IPS-18c (cell line): ENCODE results near the gene GALNT7.

ENCODE experiments used
- H3K4me3 ChIP-seq: 2 replicates; pipeline ENCODE4 v1.7.0; 2013; ENCODE audit warnings: low read depth, mild to moderate bottlenecking, low read length, moderate library complexity; ENCODE audit not compliant: insufficient read depth
- H3K9me3 ChIP-seq: one replicate; pipeline ENCODE4 v1.6.1; 2013; ENCODE audit warnings: mild to moderate bottlenecking, low read length, moderate library complexity; ENCODE audit not compliant: control insufficient read depth, insufficient read depth

The GALNT7 gene

DNA sequence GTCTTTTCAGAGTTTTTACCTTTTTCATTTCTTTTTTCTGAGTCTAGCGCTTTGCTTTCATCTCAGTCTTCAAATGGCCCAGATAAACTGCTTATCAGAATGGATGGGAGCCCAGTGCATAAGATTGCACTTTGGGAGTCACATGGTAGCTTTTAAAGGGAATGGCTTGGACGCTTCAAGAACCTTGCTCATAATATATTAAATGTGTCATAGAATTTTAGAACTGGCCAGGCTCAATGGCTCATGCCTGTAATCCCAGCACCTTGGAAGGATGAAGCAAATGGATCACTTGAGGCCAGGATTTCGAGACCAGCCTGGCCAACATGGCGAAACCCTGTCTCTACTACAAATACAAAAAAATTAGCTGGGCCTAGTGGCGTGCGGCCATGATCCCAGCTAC, 97.1 kb downstream of the GALNT7 start:
- no peak overlapping the region for H3K4me3 ChIP-seq
- no peaks in the 10 kb centered on the region for H3K9me3 ChIP-seq

DNA sequence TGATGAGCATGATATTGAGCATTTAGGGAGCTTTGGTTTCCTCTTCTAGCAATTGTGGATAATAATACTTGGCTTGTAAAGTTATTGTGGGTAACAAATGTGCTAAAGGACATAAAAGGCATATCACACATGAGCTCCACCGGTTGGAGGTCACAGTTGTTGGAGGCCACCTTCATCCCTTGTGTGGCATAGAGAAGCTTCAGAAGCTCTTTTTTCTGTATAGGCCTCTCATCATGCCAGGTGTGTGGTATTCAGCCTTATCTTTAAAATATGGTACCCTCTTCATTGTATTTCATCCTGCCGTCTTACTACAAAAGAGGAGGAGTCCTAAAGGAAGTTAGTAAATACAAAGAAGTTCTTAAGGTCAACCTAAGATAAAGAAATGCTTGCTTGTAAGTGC, 99.1 kb downstream of the GALNT7 start:
- H3K9me3 ChIP-seq, result no peaks in the 10 kb centered on the region
- no peak overlapping the region for H3K4me3 ChIP-seq

DNA sequence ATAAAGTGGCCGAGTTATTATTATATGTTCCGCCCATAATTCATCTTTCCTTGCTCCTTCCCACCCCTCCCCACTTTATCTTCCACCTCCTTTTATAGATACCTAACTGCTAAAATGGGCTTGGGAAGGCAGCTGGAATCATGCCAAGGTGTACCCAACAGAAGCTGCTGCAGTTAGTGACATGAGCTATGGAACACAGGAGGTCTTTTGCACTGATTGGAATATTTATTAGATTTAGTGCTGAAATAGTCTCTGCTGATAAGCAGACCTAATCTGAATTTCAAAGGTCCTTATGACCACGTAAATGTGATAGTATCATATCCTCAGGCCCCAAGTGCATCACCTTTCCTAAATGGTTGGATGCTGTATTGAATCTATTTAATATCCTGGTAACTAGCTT, 100.7 kb downstream of the GALNT7 start:
- H3K9me3 ChIP-seq, result no peaks in the 10 kb centered on the region
- no peak overlapping the region for H3K4me3 ChIP-seq

DNA sequence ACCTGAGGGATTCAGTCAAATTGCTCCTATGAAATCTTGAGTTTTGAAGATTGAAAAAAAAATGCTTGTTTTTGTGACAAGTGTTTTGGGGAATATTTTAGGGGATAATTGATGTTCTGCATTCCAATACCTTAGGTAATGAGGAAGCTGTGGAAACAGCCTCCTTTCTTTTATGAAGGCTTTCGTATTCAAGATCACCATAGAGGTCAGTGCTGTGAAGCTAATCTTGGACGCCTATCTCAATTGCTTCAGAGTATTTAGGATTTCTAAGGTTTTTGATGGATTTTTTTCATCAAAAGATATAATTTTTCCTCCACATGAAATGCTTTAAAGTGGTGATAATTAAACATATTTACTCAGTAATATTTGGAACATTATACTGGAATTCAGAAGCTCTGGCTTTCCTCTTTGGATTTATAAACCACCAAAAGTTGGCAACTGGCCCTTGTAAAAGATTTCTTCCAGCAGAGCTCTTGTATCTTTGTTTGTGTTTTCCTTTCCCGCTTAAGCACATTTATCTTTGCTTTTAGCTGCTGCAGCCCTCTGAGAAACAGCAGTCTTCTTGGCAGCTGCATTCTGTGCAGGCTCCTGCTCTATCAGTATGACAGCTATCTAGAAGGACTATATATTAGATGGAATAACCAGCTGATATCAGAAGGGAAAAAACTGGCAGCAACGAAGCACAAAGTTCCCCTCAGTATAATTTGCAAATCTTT, 101.9 kb downstream of the GALNT7 start:
- Histone ChIP-seq H3K4me3 (no peak overlapping the region), H3K9me3 (no peaks in the 10 kb centered on the region)

DNA sequence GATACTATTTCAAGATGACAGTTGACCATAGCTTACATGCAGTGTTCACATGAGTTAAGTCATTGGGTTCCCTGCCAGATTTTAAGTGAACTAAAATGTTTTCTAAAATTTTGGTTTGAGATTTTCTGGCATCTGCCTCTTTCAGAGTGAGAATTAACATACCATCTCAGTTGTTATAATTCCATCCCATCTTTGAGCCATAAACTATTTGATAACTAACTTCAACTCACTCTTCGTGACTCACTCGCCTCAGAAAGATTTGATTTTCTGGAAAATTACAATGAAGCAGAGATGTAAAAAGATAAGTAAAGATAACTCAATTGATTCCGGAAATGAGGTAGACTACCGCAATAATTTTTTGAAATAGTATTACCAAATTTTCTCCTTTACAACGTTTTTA, 103.7 kb downstream of the GALNT7 start:
- no peak overlapping the region for H3K4me3 ChIP-seq
- no peaks in the 10 kb centered on the region for H3K9me3 ChIP-seq

DNA sequence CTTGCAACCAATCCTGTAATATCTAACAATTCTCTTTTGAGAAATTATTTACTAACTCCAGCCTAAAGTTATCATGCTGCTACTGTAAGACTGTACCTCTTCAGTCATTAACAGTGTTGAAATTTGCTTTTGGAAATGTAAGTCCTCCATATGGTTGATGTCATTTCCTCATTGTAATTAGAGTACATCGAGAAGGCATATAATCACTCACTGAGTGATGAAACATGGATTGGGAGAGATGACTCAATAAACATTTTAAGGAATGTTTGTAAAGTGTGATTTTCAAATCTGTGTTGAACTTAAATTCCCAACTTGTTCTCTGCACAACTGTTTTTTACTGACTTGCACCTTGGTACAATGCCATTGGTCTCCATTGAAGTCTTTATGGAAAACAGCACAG, 104.4 kb downstream of the GALNT7 start:
- H3K4me3 ChIP-seq, result no peak overlapping the region

DNA sequence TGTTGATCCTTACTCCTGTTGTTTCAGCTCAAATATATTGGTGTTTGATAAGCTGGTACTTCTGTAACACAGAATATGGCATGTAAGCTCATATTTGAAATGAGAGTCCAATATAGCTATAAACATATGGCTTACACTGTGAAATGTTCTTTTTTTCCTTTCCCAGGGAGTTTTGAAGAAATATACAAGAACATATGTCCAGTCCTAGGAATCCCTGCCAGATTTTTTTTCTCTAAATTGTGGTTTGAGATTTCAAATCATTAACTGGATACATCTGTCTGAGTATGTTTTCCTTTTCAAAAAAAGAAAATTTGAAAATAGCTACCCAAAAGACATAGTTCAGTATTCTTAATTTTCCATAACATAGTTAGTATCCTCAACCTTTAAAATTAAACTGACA, 105.3 kb downstream of the GALNT7 start:
- H3K4me3 ChIP-seq, result no peak overlapping the region

More for the DNA sequence above, 104.4 kb downstream of the GALNT7 start:
- H3K9me3 ChIP-seq, result no peaks in the 10 kb centered on the region

DNA sequence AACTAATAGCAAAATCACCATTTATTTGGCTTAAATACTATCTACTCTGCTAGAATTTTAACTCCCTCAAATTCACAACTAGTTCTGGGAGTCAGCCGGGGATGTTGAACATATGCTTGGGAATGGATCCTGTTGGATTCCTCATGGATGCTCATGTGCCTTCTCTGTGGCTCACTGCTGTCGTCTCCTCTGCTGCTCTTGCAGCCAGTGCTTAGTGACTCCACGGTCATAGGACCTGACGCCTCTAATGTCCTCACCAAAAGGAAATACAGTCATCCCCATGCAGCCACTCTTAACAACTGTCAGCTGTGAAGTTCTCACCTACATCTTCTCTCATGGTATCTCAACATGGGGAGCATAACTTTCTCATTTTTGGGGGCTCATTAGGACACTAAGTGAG, 106.1 kb downstream of the GALNT7 start:
- H3K9me3 ChIP-seq, result no peaks in the 10 kb centered on the region
- H3K4me3 ChIP-seq, result no peak overlapping the region

More for the DNA sequence above, 105.3 kb downstream of the GALNT7 start:
- no peaks in the 10 kb centered on the region for H3K9me3 ChIP-seq

DNA sequence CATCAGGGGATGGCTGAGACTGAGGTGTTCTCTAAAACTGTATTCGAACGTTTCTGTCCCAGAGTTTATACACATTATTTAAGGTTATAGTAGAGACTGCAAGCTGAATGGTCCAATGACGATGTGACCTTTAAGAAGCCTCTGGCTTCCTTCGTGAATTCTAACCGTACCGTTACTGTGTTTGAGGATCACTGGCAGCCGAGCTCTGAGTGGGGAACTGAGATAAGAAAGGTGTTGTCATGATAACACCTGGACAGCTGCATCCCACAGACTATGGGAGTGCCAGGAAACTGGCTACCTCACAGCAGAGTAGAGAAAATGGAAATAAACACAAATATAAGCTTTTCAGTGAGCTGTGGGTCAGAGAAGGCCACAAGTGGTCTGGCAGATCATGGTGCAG, 106.5 kb downstream of the GALNT7 start:
- H3K9me3 ChIP-seq, result no peaks in the 10 kb centered on the region
- no peak overlapping the region for H3K4me3 ChIP-seq

DNA sequence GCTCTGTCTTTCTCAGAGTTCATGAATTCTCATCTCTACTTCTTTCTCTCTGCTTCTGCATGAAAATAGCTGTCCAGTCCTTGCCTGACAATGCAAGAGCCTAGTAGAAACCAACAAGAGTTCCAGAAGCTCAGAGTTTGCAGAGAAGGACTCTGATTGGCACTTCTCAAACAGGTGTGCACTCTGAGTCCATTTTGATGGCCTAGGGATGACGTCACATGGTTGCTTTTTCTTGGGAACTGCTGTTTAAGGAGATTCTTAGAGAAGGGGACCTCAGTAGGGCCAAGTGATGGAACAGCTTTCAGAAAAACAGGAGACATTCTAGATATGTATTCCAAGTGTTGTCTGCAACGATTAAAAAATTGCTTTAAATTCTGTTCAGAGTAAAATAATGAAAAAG, 108.7 kb downstream of the GALNT7 start:
- H3K9me3 ChIP-seq, result no peaks in the 10 kb centered on the region
- no peak overlapping the region for H3K4me3 ChIP-seq

DNA sequence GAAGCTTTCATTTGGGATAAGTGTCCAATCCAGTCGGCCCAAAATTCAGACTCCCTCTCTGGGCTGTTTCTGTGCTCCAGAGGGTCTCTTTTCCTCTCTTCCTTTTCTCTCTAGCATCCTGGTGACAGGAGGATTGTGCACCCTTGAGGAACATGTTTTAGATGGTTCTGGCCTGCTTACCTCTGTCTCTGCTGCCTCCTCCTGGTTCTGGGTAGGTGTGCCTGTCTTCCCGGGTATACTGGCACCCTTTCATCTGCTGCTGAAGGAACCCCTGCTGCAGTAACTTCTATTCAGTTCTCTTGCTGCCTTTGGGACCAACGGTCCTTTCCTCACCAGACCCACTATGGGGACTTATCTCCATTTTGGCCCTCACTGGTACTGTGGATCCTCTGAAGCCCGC, 112.4 kb downstream of the GALNT7 start:
- H3K9me3 ChIP-seq, result no peaks in the 10 kb centered on the region
- H3K4me3 ChIP-seq, result no peak overlapping the region

DNA sequence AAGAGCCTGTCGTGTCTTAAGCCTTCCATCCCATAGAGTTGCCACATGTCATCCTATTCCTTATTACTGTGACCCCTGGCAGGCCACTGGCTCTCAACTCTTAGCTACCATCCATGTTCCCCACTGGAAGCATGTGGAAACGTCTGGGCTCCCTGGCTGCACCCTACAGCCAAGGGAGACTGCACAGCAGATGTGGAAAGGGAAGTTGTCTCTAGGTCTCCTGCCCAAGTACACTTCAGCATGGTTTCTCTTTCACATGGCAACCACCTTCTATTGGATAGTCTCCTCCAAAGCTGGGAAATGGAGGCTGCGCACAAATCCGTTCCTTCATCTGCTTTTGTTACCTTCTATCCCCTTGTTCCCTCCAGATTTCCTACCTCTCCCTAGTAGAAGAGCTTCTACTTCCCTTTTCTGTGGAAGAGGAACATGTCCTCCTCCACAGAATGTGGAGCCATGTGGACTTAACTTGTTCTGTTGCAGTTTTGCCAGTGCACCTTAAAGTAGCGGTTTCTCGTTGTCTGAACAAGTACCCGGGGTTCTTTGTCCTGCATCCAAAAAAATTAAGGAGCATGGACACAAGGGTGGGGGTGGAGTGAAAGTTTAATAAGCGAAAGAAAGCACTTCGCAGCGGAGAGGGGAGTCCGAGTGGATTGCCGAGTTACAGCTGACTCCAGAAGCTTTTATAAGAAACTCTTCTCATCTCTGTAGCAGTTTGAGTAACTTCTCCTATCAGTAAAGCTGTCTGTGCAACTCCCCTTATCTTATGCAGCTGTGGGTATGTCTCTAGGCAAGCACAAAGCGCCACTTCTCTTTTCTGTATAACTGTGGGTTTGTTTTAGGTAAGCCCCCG, 113.0 kb downstream of the GALNT7 start:
- Histone ChIP-seq H3K4me3 (no peak overlapping the region), H3K9me3 (no peaks in the 10 kb centered on the region)

DNA sequence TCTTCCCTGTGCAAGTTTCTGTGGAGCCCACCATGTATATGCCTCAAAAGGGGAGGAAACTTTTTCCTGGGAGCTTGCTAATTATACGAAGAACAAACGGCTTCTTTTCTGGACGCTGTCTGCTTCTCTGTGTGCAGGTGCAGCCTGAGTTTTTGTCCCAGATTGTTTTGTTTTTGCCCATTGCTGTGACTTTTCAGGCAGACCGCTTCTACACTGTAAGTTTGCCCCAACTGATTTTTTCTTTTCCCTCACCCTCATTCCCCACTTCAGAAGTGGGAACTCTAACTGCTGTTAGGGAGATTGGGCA, 113.6 kb downstream of the GALNT7 start:
- H3K4me3 ChIP-seq, result no peak overlapping the region

DNA sequence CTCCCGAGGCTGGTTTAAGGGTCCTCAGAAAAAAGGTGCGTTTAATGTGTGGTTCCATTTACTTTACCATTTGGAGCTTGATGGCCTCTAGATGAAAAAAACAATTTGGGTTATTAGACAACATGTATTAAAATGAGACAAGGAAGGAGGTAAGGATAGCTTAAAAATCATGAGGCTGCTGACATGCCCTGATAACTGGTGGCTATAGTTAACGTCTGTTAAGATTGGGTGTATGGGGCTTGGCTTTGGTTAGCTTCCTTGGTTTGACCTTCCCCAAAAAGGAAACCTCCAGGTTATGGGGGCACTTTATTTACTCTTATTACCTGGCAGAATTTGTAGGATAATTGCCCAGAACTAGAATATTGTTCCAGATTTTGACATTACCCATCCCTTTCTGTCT, 114.0 kb downstream of the GALNT7 start:
- H3K9me3 ChIP-seq, result no peaks in the 10 kb centered on the region
- no peak overlapping the region for H3K4me3 ChIP-seq

More for the DNA sequence above, 113.6 kb downstream of the GALNT7 start:
- no peaks in the 10 kb centered on the region for H3K9me3 ChIP-seq

DNA sequence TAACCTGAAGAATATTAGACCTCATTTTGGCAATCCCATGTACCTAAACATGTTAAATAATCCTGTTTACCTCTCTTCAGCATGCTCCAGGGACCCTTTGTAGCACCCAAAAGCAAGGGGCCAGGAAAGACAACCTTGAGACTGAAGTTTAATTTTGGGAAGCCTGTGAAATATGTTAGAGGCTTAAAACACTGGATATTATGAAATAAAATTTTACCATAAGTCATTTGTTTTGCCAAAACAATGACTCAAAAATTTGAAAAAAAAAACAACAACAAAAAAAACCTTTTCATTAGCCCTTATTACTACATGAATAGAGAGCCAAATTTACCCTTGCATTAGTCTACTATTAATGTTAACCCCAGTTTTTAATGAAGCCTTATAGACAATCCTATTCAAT, 115.9 kb downstream of the GALNT7 start:
- no peak overlapping the region for H3K4me3 ChIP-seq
- no peaks in the 10 kb centered on the region for H3K9me3 ChIP-seq

DNA sequence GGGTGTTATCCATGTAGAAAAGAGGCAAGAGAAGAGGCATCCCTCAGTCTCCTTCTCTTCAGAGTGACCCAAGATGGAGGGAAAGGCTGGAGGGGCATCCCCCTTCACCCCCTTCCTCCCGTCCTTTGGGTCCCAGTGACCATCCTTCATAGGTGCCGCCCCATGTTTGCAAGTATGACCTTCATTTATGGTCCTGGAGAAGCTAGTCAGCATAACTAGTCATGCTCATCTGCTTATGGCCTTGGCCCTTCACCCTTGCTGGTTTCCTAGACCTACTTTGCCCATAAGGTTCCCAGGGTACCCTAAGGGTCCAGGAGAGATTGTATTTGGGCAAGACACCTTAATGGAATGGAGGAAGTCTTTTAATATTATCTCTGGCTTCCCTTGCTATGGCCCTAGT, 118.9 kb downstream of the GALNT7 start:
- no peak overlapping the region for H3K4me3 ChIP-seq
- no peaks in the 10 kb centered on the region for H3K9me3 ChIP-seq

DNA sequence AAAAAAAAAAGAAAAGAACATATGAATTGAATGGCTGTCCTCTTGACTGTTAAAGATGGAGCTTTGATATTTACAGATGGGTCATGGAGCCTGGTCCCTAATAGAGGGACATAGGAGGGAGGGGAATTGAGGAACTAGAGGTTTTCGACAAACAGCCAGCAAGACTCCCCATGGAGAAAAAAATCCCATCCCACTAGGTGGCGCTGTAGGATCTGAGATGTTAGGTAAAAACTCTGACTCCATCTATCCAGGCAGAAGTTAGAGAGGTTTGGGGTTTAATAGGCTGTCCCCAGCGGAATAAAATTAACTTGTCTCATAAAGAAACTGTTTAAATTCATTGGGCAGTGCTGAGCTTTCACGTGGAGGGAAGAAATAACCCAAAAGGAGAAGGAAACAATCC, 119.7 kb downstream of the GALNT7 start:
- no peak overlapping the region for H3K4me3 ChIP-seq
- H3K9me3 ChIP-seq, result no peaks in the 10 kb centered on the region

DNA sequence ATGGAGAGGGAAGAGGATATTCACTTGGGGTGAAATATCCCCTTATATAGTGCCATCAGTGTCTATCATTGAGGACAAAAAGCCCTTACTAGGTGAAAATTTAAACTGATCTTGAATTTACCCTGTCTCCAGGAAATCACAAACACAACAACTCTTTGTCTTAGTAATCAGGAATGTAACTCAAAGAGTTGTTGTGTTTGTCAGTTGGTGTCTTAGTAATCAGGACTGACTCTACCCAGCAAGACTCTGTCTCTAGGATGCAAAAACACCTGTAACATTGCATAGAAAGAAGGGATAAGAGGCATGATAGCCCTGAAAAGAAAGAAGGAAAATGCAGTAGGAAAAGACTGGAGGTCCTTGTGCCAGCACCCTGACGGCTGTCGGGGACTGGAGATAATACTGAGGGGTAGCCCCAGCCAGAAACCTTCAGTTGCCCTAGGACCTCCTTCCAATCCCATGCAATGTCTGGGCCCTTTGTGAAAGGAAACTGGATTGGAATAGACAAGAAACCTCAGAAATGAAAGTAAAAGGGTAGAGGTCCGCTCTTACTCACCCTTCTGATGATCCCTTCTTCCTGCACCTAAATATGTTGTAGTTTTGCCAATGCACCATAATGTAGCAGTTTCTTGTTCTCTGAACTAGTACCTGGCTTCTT, 120.2 kb downstream of the GALNT7 start:
- Histone ChIP-seq H3K9me3 (no peaks in the 10 kb centered on the region), H3K4me3 (no peak overlapping the region)
